HUES6 (cell line): Measurements from ENCODE around the gene FAM9A.
"Not testable (repeated sequence)": the region's sequence is repeated elsewhere in the genome, so short reads cannot be mapped to it uniquely, and the experiment has no call there.

Experiments used
- H3K27ac ChIP-seq: 2 replicates; pipeline ENCODE4 v1.7.0; 2013; ENCODE audit warnings: low read depth, mild to moderate bottlenecking, low read length, inconsistent platforms
- H3K27me3 ChIP-seq: 2 replicates; pipeline ENCODE4 v1.6.1; 2013; ENCODE audit warnings: low read length; ENCODE audit not compliant: control insufficient read depth, insufficient read depth
- H3K36me3 ChIP-seq: 2 replicates; pipeline ENCODE4 v1.6.1; 2013; ENCODE audit warnings: low read length; ENCODE audit not compliant: control insufficient read depth, insufficient read depth
- H3K4me1 ChIP-seq: 2 replicates; pipeline ENCODE4 v1.6.1; 2013; ENCODE audit warnings: low read length; ENCODE audit not compliant: control insufficient read depth, insufficient read depth
- H3K4me3 ChIP-seq: 2 replicates; pipeline ENCODE4 v1.5.1; 2013; ENCODE audit warnings: low read depth, low read length
- H3K9ac ChIP-seq: one replicate; pipeline ENCODE4 v1.6.1; 2013; ENCODE audit warnings: mild to moderate bottlenecking, low read length
- H3K9me3 ChIP-seq: 2 replicates; pipeline ENCODE4 v1.6.1; 2013; ENCODE audit warnings: low read depth, low read length; ENCODE audit not compliant: control insufficient read depth, insufficient read depth

Gene FAM9A

GRCh38 chrX:8773117-8773516, 28.1 kb downstream of the FAM9A start:
- Histone ChIP-seq H3K9ac (no peak overlapping the region), H3K9me3 (peaks cover 2% of the 10 kb centered on the region; the same call in 1 of the 2 replicates), H3K4me3 (no peak overlapping the region), H3K4me1 (no peaks in the 10 kb centered on the region), H3K27ac (no peak overlapping the region), H3K36me3 (no peaks in the 10 kb centered on the region), H3K27me3 (peaks cover 3% of the 10 kb centered on the region; the same call in 1 of the 2 replicates)

- Histone ChIP-seq H3K27me3 (peaks cover 6% of the 10 kb centered on the region; the same call in 1 of the 2 replicates), H3K4me1 (no peaks in the 10 kb centered on the region), H3K36me3 (no peaks in the 10 kb centered on the region), H3K27ac (no peak overlapping the region), H3K4me3 (no peak overlapping the region), H3K9ac (no peak overlapping the region), H3K9me3 (peaks cover 6% of the 10 kb centered on the region; the same call in 1 of the 2 replicates)
These were observed 41.2 kb downstream of the FAM9A start for GRCh38 chrX:8760021-8760420.

DNA sequence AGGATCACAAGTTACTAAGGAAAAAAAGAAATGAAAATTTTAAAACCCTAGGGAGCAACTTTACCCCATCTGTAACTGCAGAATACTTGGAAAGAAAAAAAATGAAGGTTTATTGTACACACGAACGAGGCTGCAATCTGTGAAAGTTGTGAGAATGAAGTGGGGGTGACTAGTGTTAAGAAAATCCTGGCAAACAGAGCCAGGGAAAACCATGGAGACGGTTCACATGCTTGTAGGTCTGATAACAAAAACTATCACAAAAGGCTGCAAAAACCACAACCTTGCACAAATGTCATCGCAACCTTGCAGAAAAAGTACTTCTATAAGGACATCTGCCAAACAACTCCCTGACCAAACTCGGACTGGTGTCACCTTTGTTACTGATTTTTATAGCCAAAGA, 42.5 kb downstream of the FAM9A start:
- not testable (repeated sequence) for H3K9me3 ChIP-seq, H3K27ac ChIP-seq, H3K27me3 ChIP-seq, H3K36me3 ChIP-seq, H3K9ac ChIP-seq, H3K4me1 ChIP-seq, H3K4me3 ChIP-seq

DNA sequence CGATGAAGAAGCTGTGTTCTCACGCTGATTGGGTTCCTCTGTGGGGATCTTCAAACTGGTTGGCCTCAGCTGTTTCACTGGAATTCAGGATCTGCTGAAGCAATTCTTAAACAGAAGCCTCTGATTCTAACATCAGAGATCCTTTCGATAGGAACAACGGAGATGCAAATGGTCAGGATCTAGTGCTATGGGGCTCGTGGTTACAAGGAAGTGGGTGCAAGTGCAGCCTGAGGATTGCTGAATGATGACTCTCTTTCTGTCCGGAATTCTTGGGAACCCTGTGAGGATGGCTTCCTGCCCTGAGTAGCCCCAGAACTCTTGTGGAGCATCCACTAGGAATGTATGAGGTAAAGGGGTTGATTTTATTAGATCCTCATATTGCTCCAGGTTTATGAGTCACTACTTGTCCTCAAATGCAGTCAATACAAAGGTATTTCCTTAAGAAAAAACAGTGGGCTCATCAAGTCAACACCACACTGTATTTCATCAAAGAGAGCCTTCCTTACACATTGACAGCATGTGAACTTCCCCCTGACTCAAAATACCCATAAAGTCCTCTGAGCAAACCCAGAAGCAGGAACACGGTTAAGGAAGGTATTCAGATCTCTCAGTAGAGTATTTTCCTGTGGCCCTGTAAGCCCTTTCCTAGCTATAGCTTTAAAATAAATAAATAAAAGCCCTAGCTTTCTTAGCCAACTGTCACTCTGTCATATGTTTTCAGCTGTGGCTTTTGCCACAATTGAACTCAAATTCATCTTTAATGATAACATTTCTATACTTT, 43.4 kb downstream of the FAM9A start:
- H3K27ac ChIP-seq, H3K9me3 ChIP-seq, H3K9ac ChIP-seq, H3K27me3 ChIP-seq, H3K36me3 ChIP-seq, H3K4me3 ChIP-seq, H3K4me1 ChIP-seq: not testable (repeated sequence)

DNA sequence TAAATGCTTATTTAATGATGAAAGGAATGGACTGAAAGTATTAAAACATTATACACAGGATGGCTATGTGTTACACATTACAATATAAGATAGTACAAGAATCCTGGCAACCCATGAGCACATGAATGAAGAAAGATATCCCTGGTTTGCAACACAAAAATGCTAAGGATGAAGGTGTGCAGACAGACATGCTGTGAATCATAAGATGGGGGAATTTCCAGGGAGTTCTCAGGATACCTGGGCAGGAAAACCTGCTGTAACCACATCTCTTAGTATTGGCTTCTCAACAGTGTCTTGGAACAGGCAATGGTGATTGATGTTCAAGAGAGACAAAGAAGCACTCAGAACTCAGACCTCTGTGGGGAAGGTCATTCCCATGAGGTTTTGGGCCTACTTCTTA, 45.4 kb downstream of the FAM9A start:
- Histone ChIP-seq H3K4me3 (no peak overlapping the region), H3K36me3 (no peaks in the 10 kb centered on the region), H3K4me1 (no peaks in the 10 kb centered on the region; the same call in 1 of the 2 replicates), H3K9ac (no peak overlapping the region), H3K9me3 (peaks cover 6% of the 10 kb centered on the region; the same call in 1 of the 2 replicates), H3K27me3 (peaks cover 6% of the 10 kb centered on the region; the same call in 1 of the 2 replicates), H3K27ac (no peak overlapping the region)

- peaks cover 6% of the 10 kb centered on the region; the same call in 1 of the 2 replicates for H3K9me3 ChIP-seq
- no peaks in the 10 kb centered on the region; the same call in 1 of the 2 replicates for H3K27me3 ChIP-seq
- no peak overlapping the region for H3K27ac ChIP-seq
- H3K9ac ChIP-seq = no peak overlapping the region
- H3K4me1 ChIP-seq = no peaks in the 10 kb centered on the region; the same call in 1 of the 2 replicates
- H3K4me3 ChIP-seq = no peak overlapping the region
- no peaks in the 10 kb centered on the region for H3K36me3 ChIP-seq
These were observed 46.1 kb downstream of the FAM9A start for GRCh38 chrX:8755116-8755515.

GRCh38 chrX:8749697-8750096, 51.5 kb downstream of the FAM9A start:
- Histone ChIP-seq H3K27me3 (no peaks in the 10 kb centered on the region), H3K4me3 (no peak overlapping the region), H3K27ac (no peak overlapping the region), H3K9me3 (no peaks in the 10 kb centered on the region), H3K4me1 (no peaks in the 10 kb centered on the region; the same call in 1 of the 2 replicates), H3K36me3 (no peaks in the 10 kb centered on the region), H3K9ac (no peak overlapping the region)

DNA sequence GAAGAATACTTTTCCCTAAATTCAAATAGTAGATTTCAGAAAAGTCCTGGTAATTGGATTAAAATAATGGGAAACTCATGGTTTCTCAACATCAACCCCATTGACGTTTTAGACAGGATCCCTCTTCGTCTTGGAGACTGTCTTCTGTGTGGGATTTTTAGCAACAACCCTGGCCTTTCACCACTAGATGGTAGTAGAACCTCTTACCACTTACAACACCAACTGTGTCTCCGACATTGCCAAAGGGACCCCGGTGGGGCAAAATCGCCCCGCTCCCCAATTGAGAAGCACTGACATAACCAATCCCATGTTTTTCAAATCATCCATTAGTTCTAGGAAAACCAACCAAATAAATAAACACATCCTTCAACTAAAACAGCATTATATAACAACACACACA, 52.3 kb downstream of the FAM9A start:
- Histone ChIP-seq H3K4me3 (no peak overlapping the region), H3K27me3 (no peaks in the 10 kb centered on the region), H3K4me1 (no peaks in the 10 kb centered on the region; the same call in 1 of the 2 replicates), H3K27ac (no peak overlapping the region), H3K9ac (no peak overlapping the region), H3K36me3 (no peaks in the 10 kb centered on the region), H3K9me3 (no peaks in the 10 kb centered on the region)

GRCh38 chrX:8743126-8743732, 58.0 kb downstream of the FAM9A start:
- Histone ChIP-seq H3K9ac (no peak overlapping the region), H3K9me3 (no peaks in the 10 kb centered on the region), H3K27me3 (no peaks in the 10 kb centered on the region), H3K36me3 (no peaks in the 10 kb centered on the region), H3K27ac (no peak overlapping the region), H3K4me3 (no peak overlapping the region), H3K4me1 (peaks cover 3% of the 10 kb centered on the region; the same call in 1 of the 2 replicates)

DNA sequence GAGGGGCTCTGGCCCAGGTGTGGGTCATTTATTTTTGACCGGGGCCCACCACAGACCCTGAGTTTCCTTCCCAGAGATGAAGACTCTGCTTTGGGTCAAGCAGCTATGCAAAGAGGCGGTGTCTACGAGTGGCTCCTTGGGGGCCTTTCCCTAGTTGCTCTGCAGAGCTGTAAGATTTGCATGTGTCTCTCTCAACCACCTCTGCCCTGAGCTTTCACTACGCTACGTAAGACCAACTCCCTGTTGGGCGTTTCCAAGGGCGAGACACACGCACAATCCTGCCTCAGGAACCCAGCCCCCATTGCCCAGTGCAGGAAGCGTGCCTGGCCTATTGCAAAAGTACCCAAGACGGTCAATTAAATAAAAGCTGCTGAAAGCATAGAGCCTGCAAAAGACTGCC, 59.2 kb downstream of the FAM9A start:
- Histone ChIP-seq H3K9me3 (no peaks in the 10 kb centered on the region), H3K4me1 (peaks cover 4% of the 10 kb centered on the region), H3K4me3 (no peak overlapping the region), H3K36me3 (no peaks in the 10 kb centered on the region), H3K27me3 (no peaks in the 10 kb centered on the region), H3K27ac (no peak overlapping the region), H3K9ac (no peak overlapping the region)
